ENCODE results near the gene USP40. TPM values are rescaled to one million over a fixed set of nuclear protein-coding genes. Genes with fewer than 3 reads are reported as not detected.

Gene USP40
- total and polyA plus RNA-seq, 2 of the 8 experiments (the other 6 are each of a cell fraction or from before 2014, with no cell fraction given), result 12.0 to 15.7 TPM

GRCh38 chr2:233474308-233475160 lies 92.0 kb downstream of the USP40 start:
- Histone ChIP-seq H3K4me3 (ENCODE audit: extremely low read depth in 1 of 4, insufficient read depth in 2 of 4, low read depth in 3 of 4, low read length in 4 of 4) (no peak overlapping the region), H2BK12ac (ENCODE audit: low read depth, low read length) (no peak overlapping the region), H2AFZ (ENCODE audit: low read length) (no peak overlapping the region), H2BK120ac (replicated peaks; ENCODE audit: low read depth, low read length) (no peak overlapping the region), H3K23me2 (ENCODE audit: low read depth, low read length) (no peaks in the 10 kb centered on the region), H4K91ac (replicated peaks; ENCODE audit: insufficient read length, low read length) (no peak overlapping the region), H3K36me3 (ENCODE audit: control insufficient read depth in 2 of 4, insufficient read depth in 4 of 4, low read length in 3 of 4) (peaks cover 0 to 1% (median 0%) of the 10 kb centered on the region in 4 experiments; a peak in 2 of 8 replicates), H3K56ac (replicated peaks; ENCODE audit: insufficient read length, low read depth, low read length) (no peak overlapping the region), H3K14ac (ENCODE audit: insufficient read length) (no peak overlapping the region), H3K27ac (ENCODE audit: low read depth, low read length) (no peak overlapping the region), H4K8ac (ENCODE audit: extremely low read depth, insufficient read depth, low read length) (peak overlapping the region; percentile 38; the same call in 1 of the 2 replicates), H3K27me3 (replicated peaks in 1 of 4; ENCODE audit: control insufficient read depth in 3 of 4, extremely low read depth in 1 of 4, insufficient read depth in 3 of 4, low read length in 3 of 4) (no peaks in the 10 kb centered on the region), H2BK15ac (ENCODE audit: low read length) (peak overlapping the region; percentile 40; the same call in 1 of the 2 replicates), H3K79me2 (ENCODE audit: control insufficient read depth in 1 of 2, insufficient read depth in 2 of 2, low read length in 2 of 2) (no peaks in the 10 kb centered on the region), H3K4me1 (replicated peaks in 1 of 4; ENCODE audit: control insufficient read depth in 3 of 4, insufficient read depth in 4 of 4, low read length in 3 of 4) (peaks cover 0 to 6% (median 0%) of the 10 kb centered on the region in 4 experiments; a peak in 2 of 7 replicates), H3K23ac (ENCODE audit: insufficient read length) (no peak overlapping the region), H3K9ac (replicated peaks in 1 of 4; ENCODE audit: extremely low read depth in 1 of 4, low read depth in 3 of 4, low read length in 3 of 4) (no peak overlapping the region), H2AK5ac (ENCODE audit: low read depth, low read length) (no peak overlapping the region), H3K9me3 (ENCODE audit: insufficient read depth in 2 of 2, low read depth in 1 of 2, low read length in 1 of 2) (no peaks in the 10 kb centered on the region), H3K79me1 (ENCODE audit: low read depth, low read length) (no peaks in the 10 kb centered on the region), H3K4me2 (ENCODE audit: insufficient read depth in 1 of 2, low read depth in 2 of 2, low read length in 2 of 2) (no peak overlapping the region), H2BK5ac (ENCODE audit: low read depth, low read length) (0 out of 2 replicates have a peak overlapping the region, but pooled peaks have one; percentile 13), H2BK20ac (ENCODE audit: low read length) (no peak overlapping the region), H4K20me1 (replicated peaks in 1 of 2; ENCODE audit: control insufficient read depth in 1 of 2, insufficient read depth in 2 of 2, low read length in 2 of 2) (peaks cover 1 to 3% of the 10 kb centered on the region in 2 experiments), H3K4ac (replicated peaks; ENCODE audit: insufficient read length, low read depth, low read length) (no peak overlapping the region), H4K5ac (ENCODE audit: insufficient read length, low read depth, low read length) (no peak overlapping the region), H3K18ac (ENCODE audit: extremely low read depth, low read length) (no peak overlapping the region)
- CTCF ChIA-PET (ENCODE audit: partially characterized antibody), result interaction anchor here (0.6 to 1.8 kb wide), 4 partner anchors 25 to 358 kb away, joined by 3 to 5 read pairs (median 4); partner anchors contain the start of gene UGT1A5
- 89% methylated on average over 22 of the region's 22 CpGs; no CpG with 5 or more reads in 1 of the 2 experiments for WGBS, 2 experiments (ENCODE audit: extremely low coverage in 1 of 2, insufficient coverage in 1 of 2, insufficient read length in 1 of 2, insufficient replicate concordance in 2 of 2, low coverage in 1 of 2, low lambda C conversion rate in 2 of 2, missing lambda C conversion rate in 1 of 2)
- POLR2A ChIA-PET (ENCODE audit: partially characterized antibody), result interaction anchor here (0.6 to 1.2 kb wide), 2 partner anchors 358 to 406 kb away, joined by 3 to 4 read pairs; no protein-coding TSS in a partner anchor
- DNase-seq (ENCODE audit: low read depth in 1 of 2, low spot score in 2 of 2) (no peak), FAIRE-seq (no peak)
- TF ChIP-seq RAD21 (IDR thresholded peaks at IDR 0.05 in 1 of 2, conservative IDR thresholded peaks at IDR 0.05 in 1 of 2; ENCODE audit: low read depth in 2 of 2, low read length in 2 of 2), result 0 out of 4 replicates have a peak, but pooled peaks of 1 of the 2 experiments have one; percentile 5
- no peak for TF ChIP-seq SIRT6 (IDR thresholded peaks at IDR 0.05; ENCODE audit: low read length)
- no peak for TF ChIP-seq EGR1 (IDR thresholded peaks at IDR 0.05; ENCODE audit: borderline replicate concordance, low read depth, low read length)
- no peak for TF ChIP-seq POLR2AphosphoS5 (IDR thresholded peaks at IDR 0.05; ENCODE audit: low read depth, low read length)
- TF ChIP-seq HDAC6 (IDR thresholded peaks at IDR 0.05; ENCODE audit: low read depth, low read length), result no peak
- no peak for TF ChIP-seq CEBPB (IDR thresholded peaks at IDR 0.05; ENCODE audit: low read depth, low read length)
- peak; percentile 38 for TF ChIP-seq MAX (IDR thresholded peaks at IDR 0.05)
- no peak for TF ChIP-seq SRF (IDR thresholded peaks at IDR 0.05; ENCODE audit: low read depth, low read length)
- no peak for TF ChIP-seq JUN (IDR thresholded peaks at IDR 0.05; ENCODE audit: low read depth, low read length)
- TF ChIP-seq KDM1A (IDR thresholded peaks at IDR 0.05; ENCODE audit: borderline replicate concordance, low read length), result no peak
- TF ChIP-seq KDM5A (IDR thresholded peaks at IDR 0.05; ENCODE audit: low read length), result no peak
